HepG2 (cell line): Measurements from ENCODE around the gene C1orf216. TPM values are rescaled to one million over a fixed set of nuclear protein-coding genes. Genes with fewer than 3 reads are reported as not detected.

Source experiments
- ARID3A ChIP-seq: IDR thresholded peaks from 2 replicates; pipeline ENCODE4 v1.6.1; 2012; ENCODE audit warnings: low read depth, low read length, improper control_type of control experiment
- ARID4A ChIP-seq: sonication (generic); formaldehyde crosslinking; IDR thresholded peaks from 2 replicates; pipeline ENCODE4 v1.5.0; 2020; ENCODE audit warnings: mild to moderate bottlenecking, missing genetic modification reagents, borderline replicate concordance
- BATF2 ChIP-seq: sonication (generic); formaldehyde crosslinking; IDR thresholded peaks from 2 replicates; pipeline ENCODE4 v1.8.0; 2022; ENCODE audit warnings: mild to moderate bottlenecking, missing genetic modification reagents, moderate library complexity
- ELF3 ChIP-seq: IDR thresholded peaks from 2 replicates; pipeline ENCODE4 v1.6.1; 2016; ENCODE audit warnings: missing genetic modification reagents, missing compliant biosample characterization
- ETV5 ChIP-seq: IDR thresholded peaks from 2 replicates; pipeline ENCODE4 v1.6.1; 2018; ENCODE audit warnings: missing biosample characterization, missing genetic modification reagents, inconsistent platforms, borderline replicate concordance
- GABPB1 ChIP-seq: IDR thresholded peaks from 2 replicates; pipeline ENCODE4 v1.6.1; 2016; ENCODE audit warnings: mild to moderate bottlenecking, missing genetic modification reagents, moderate library complexity, missing compliant biosample characterization
- HES4 ChIP-seq: sonication (generic); formaldehyde crosslinking; IDR thresholded peaks from 2 replicates; pipeline ENCODE4 v1.9.0; 2021; ENCODE audit warnings: mild to moderate bottlenecking, missing genetic modification reagents, borderline replicate concordance
- MLLT10 ChIP-seq: sonication (generic); formaldehyde crosslinking; IDR thresholded peaks from 2 replicates; pipeline ENCODE4 v1.4.0; 2020; ENCODE audit warnings: missing genetic modification reagents
- MXD3 ChIP-seq: IDR thresholded peaks from 2 replicates; pipeline ENCODE4 v1.6.1; 2016; ENCODE audit warnings: mild to moderate bottlenecking, missing biosample characterization, missing genetic modification reagents
- NBN ChIP-seq: fragments of 450-650 bp; conservative IDR thresholded peaks from 2 replicates; pipeline ENCODE4 v1.6.1; 2017
- NCOA5 ChIP-seq: sonication (generic); formaldehyde crosslinking; IDR thresholded peaks from 2 replicates; pipeline ENCODE4 v1.4.0; 2020; ENCODE audit warnings: missing genetic modification reagents
- RAD21 ChIP-seq: fragments of 450-650 bp; formaldehyde crosslinking; IDR thresholded peaks from 2 replicates; pipeline ENCODE4 v1.5.0; 2020; ENCODE audit warnings: mild to moderate bottlenecking
- TFDP2 ChIP-seq: sonication (generic); formaldehyde crosslinking; IDR thresholded peaks from 2 replicates; pipeline ENCODE4 v1.4.0; 2020; ENCODE audit warnings: missing genetic modification reagents
- ZBTB26 ChIP-seq: IDR thresholded peaks from 2 replicates; pipeline ENCODE4 v1.6.1; 2016; ENCODE audit warnings: missing compliant biosample characterization, missing genetic modification reagents, borderline replicate concordance
- ZNF33B ChIP-seq: sonication (generic); formaldehyde crosslinking; IDR thresholded peaks from 2 replicates; pipeline ENCODE4 v1.5.1; 2020; ENCODE audit warnings: mild to moderate bottlenecking, missing genetic modification reagents
- ZNF362 ChIP-seq: sonication (generic); formaldehyde crosslinking; IDR thresholded peaks from 2 replicates; pipeline ENCODE4 v1.4.0; 2020; ENCODE audit warnings: missing genetic modification reagents, mild to moderate bottlenecking, borderline replicate concordance
- ZNF510 ChIP-seq: sonication (generic); formaldehyde crosslinking; IDR thresholded peaks from 2 replicates; pipeline ENCODE4 v1.4.0; 2020; ENCODE audit warnings: low read depth, mild to moderate bottlenecking, missing genetic modification reagents
- polyA plus RNA-seq, 8 experiments: library from polyadenylated mRNA; depleted of rRNA in 3 of 8; stranded (reverse) in 7 of 8; unstranded in 1 of 8; fragments of >200 nt; fragmentation: Illumina TruSeq in 4 of 8; extraction: Trizol in 4 of 8; gene quantifications; 2 replicates each; pipeline versions ENCODE4 v1.2.1 to v1.2.3, GENCODE V29; 2011 to 2016; ENCODE audit warnings: low read depth in 4 of 8, missing spikeins in 1 of 8, mixed read lengths in 1 of 8; ENCODE audit not compliant: insufficient read depth in 1 of 8
- total RNA-seq, 5 experiments: library from RNA; depleted of rRNA; stranded (reverse); fragments of >200 nt; fragmentation: Illumina TruSeq; extraction: Trizol; gene quantifications; 2 replicates each; pipeline ENCODE4 v1.2.3, GENCODE V29; 2016; ENCODE audit warnings: low read depth in 1 of 5

The C1orf216 gene
- total and polyA plus RNA-seq, 2 of the 13 experiments (the other 11 are each of a cell fraction or from before 2014, with no cell fraction given): 0.48 to 1.1 TPM

- TF ChIP-seq ZBTB26 (CRISPR knock-in tag) (no peak), NCOA5 (no peak), ZNF33B (no peak), ETV5 (peak; percentile 96), RAD21 (peak; percentile 71), MXD3 (no peak), ELF3 (CRISPR knock-in tag) (peak; percentile 38; the same call in 1 of the 2 replicates), NBN (no peak), ZNF362 (CRISPR knock-in tag) (no peak), BATF2 (no peak), MLLT10 (no peak), ZNF510 (no peak), TFDP2 (CRISPR knock-in tag) (no peak), ARID4A (CRISPR knock-in tag) (0 out of 2 replicates have a peak, but pooled peaks have one; percentile 27), GABPB1 (CRISPR knock-in tag) (peak; percentile 83), HES4 (CRISPR knock-in tag) (no peak), ARID3A (no peak)
Measured at GRCh38 chr1:35715568-35716002, 3.1 kb downstream of the C1orf216 start (continued).
